Measurements from ENCODE around the gene MLLT1.

Gene MLLT1

GRCh38 chr19:6204866-6205723 lies 74.7 kb downstream of the MLLT1 start:
- FAIRE-seq, result no peak

- no peak for FAIRE-seq
Observed at GRCh38 chr19:6204212-6204611, 75.6 kb downstream of the MLLT1 start.

GRCh38 chr19:6199240-6199994 lies 80.4 kb downstream of the MLLT1 start:
- FAIRE-seq, result peak; percentile 72

GRCh38 chr19:6198896-6199239 lies 80.9 kb downstream of the MLLT1 start:
- FAIRE-seq, result no peak

GRCh38 chr19:6196361-6196760 lies 83.4 kb downstream of the MLLT1 start:
- FAIRE-seq, result no peak

- FAIRE-seq, result no peak
Observed at GRCh38 chr19:6188811-6189210, 91.0 kb downstream of the MLLT1 start.

GRCh38 chr19:6187374-6187773 lies 92.4 kb downstream of the MLLT1 start:
- no peak for FAIRE-seq

GRCh38 chr19:6185835-6186834 lies 93.6 kb downstream of the MLLT1 start:
- no peak for FAIRE-seq

- no peak for FAIRE-seq
Observed at GRCh38 chr19:6185093-6185834, 94.5 kb downstream of the MLLT1 start.

- no peak for FAIRE-seq
Observed at GRCh38 chr19:6181119-6181518, 98.7 kb downstream of the MLLT1 start.

- no peak for FAIRE-seq
Observed at GRCh38 chr19:6173190-6173589, 106.6 kb downstream of the MLLT1 start.

GRCh38 chr19:6172074-6172863 lies 107.5 kb downstream of the MLLT1 start:
- no peak for FAIRE-seq

- no peak for FAIRE-seq
Observed at GRCh38 chr19:6167115-6167514, 112.7 kb downstream of the MLLT1 start.

GRCh38 chr19:6164906-6165531 lies 114.8 kb downstream of the MLLT1 start:
- FAIRE-seq, result no peak

- no peak for FAIRE-seq
Observed at GRCh38 chr19:6161271-6161850, 118.4 kb downstream of the MLLT1 start.

All from endometrium (tissue), 2 donors.